Measurements from ENCODE around the gene ZNF79. TPM values are rescaled to one million over a fixed set of nuclear protein-coding genes. Genes with fewer than 3 reads are reported as not detected.

ZNF79 gene
- total and polyA plus RNA-seq, 9 of the 15 experiments (the other 6 are each of a cell fraction or from before 2014, with no cell fraction given) = 0.62 to 7.0 (median 4.1) TPM

DNA sequence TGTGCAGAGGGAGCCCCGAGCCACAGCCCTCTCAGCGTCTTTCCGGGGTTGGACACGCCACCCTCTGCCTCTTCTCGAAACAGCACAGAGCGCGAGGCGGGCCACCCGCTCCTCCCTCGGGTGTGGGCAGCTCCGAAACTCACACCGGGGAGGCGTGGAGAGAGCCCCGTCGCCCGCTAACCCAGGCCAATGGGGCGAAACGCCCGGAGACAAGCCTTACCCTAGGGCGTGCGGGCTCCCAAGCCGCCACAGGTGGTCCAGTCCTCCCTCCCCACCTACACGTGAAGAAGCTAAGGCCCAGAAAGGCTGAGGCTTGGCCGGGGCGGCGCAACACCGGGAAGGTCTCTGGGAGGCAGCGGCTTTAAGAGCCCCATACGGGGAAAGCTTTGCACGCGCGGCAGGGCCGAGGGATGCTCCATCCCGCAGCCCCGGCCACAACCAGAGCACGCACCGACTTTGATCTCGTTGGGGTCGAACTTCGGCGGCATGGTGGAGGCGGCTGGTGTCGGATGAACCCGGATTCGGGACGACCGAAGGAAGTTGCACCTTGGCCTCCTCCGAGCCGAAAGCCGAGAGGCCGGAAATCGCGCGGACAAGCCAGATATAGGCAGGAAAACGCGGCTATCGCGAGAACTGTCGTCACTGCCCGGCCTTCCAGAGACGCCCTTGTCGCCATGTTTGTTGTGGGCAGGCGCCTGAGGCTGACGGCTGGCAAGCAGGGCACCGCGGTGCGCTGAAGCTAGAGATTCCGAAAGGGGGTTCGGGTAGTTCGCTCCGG is 26.8 kb downstream of the ZNF79 start, which contains the start of the genes LRSAM1 and RPL12 (continued):
- TF ChIP-seq, protein P1, sequence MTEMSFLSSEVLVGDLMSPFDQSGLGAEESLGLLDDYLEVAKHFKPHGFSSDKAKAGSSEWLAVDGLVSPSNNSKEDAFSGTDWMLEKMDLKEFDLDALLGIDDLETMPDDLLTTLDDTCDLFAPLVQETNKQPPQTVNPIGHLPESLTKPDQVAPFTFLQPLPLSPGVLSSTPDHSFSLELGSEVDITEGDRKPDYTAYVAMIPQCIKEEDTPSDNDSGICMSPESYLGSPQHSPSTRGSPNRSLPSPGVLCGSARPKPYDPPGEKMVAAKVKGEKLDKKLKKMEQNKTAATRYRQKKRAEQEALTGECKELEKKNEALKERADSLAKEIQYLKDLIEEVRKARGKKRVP (CRISPR knock-in tag; IDR thresholded peaks at IDR 0.05) = 0 out of 2 replicates have a peak, but pooled peaks have one; percentile 28
- TF ChIP-seq PHF21A (IDR thresholded peaks at IDR 0.05; ENCODE audit: borderline replicate concordance, low read depth) = 0 out of 2 replicates have a peak, but pooled peaks have one; percentile 29
- no peak for TF ChIP-seq ZNF699 (CRISPR knock-in tag; IDR thresholded peaks at IDR 0.05; ENCODE audit: insufficient replicate concordance)
- TF ChIP-seq ARID2 (IDR thresholded peaks at IDR 0.05) = 0 out of 2 replicates have a peak, but pooled peaks have one; percentile 6
- no peak for TF ChIP-seq SRSF3 (IDR thresholded peaks at IDR 0.05; ENCODE audit: insufficient read depth, low read length)
- TF ChIP-seq, protein P2, sequence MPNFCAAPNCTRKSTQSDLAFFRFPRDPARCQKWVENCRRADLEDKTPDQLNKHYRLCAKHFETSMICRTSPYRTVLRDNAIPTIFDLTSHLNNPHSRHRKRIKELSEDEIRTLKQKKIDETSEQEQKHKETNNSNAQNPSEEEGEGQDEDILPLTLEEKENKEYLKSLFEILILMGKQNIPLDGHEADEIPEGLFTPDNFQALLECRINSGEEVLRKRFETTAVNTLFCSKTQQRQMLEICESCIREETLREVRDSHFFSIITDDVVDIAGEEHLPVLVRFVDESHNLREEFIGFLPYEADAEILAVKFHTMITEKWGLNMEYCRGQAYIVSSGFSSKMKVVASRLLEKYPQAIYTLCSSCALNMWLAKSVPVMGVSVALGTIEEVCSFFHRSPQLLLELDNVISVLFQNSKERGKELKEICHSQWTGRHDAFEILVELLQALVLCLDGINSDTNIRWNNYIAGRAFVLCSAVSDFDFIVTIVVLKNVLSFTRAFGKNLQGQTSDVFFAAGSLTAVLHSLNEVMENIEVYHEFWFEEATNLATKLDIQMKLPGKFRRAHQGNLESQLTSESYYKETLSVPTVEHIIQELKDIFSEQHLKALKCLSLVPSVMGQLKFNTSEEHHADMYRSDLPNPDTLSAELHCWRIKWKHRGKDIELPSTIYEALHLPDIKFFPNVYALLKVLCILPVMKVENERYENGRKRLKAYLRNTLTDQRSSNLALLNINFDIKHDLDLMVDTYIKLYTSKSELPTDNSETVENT (CRISPR knock-in tag; IDR thresholded peaks at IDR 0.05) = peak; percentile 93
- peak; percentile 98 for TF ChIP-seq TAF9B (IDR thresholded peaks at IDR 0.05; ENCODE audit: partially characterized antibody)
- TF ChIP-seq, protein P3, sequence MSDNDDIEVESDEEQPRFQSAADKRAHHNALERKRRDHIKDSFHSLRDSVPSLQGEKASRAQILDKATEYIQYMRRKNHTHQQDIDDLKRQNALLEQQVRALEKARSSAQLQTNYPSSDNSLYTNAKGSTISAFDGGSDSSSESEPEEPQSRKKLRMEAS (CRISPR knock-in tag; IDR thresholded peaks at IDR 0.05) = peak; percentile 75
- no peak for TF ChIP-seq KAT2B (IDR thresholded peaks at IDR 0.05; ENCODE audit: low read depth, low read length)
- no peak for TF ChIP-seq MEF2A (IDR thresholded peaks at IDR 0.05; ENCODE audit: control insufficient read depth, low read depth, low read length)
- TF ChIP-seq MBD2 (IDR thresholded peaks at IDR 0.05; ENCODE audit: borderline replicate concordance, low read depth) = peak; percentile 91
- TF ChIP-seq, protein P4, sequence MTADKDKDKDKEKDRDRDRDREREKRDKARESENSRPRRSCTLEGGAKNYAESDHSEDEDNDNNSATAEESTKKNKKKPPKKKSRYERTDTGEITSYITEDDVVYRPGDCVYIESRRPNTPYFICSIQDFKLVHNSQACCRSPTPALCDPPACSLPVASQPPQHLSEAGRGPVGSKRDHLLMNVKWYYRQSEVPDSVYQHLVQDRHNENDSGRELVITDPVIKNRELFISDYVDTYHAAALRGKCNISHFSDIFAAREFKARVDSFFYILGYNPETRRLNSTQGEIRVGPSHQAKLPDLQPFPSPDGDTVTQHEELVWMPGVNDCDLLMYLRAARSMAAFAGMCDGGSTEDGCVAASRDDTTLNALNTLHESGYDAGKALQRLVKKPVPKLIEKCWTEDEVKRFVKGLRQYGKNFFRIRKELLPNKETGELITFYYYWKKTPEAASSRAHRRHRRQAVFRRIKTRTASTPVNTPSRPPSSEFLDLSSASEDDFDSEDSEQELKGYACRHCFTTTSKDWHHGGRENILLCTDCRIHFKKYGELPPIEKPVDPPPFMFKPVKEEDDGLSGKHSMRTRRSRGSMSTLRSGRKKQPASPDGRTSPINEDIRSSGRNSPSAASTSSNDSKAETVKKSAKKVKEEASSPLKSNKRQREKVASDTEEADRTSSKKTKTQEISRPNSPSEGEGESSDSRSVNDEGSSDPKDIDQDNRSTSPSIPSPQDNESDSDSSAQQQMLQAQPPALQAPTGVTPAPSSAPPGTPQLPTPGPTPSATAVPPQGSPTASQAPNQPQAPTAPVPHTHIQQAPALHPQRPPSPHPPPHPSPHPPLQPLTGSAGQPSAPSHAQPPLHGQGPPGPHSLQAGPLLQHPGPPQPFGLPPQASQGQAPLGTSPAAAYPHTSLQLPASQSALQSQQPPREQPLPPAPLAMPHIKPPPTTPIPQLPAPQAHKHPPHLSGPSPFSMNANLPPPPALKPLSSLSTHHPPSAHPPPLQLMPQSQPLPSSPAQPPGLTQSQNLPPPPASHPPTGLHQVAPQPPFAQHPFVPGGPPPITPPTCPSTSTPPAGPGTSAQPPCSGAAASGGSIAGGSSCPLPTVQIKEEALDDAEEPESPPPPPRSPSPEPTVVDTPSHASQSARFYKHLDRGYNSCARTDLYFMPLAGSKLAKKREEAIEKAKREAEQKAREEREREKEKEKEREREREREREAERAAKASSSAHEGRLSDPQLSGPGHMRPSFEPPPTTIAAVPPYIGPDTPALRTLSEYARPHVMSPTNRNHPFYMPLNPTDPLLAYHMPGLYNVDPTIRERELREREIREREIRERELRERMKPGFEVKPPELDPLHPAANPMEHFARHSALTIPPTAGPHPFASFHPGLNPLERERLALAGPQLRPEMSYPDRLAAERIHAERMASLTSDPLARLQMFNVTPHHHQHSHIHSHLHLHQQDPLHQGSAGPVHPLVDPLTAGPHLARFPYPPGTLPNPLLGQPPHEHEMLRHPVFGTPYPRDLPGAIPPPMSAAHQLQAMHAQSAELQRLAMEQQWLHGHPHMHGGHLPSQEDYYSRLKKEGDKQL (CRISPR knock-in tag; IDR thresholded peaks at IDR 0.05; ENCODE audit: borderline replicate concordance) = no peak
- no peak for TF ChIP-seq BCOR (IDR thresholded peaks at IDR 0.05)
- TF ChIP-seq TGIF2 (CRISPR knock-in tag; IDR thresholded peaks at IDR 0.05) = no peak
- no peak for TF ChIP-seq ZNF316 (IDR thresholded peaks at IDR 0.05)
- 0 out of 2 replicates have a peak, but pooled peaks have one; percentile 31 for TF ChIP-seq FOXK1 (CRISPR knock-in tag; IDR thresholded peaks at IDR 0.05; ENCODE audit: borderline replicate concordance)
- 0 out of 2 replicates have a peak, but pooled peaks have one; percentile 15 for TF ChIP-seq EGR1 (conservative IDR thresholded peaks at IDR 0.05)
- TF ChIP-seq KDM5B (IDR thresholded peaks at IDR 0.05; ENCODE audit: insufficient replicate concordance, low read depth, low read length) = peak; percentile 100
- TF ChIP-seq ELF1 (tag; IDR thresholded peaks at IDR 0.05) = peak; percentile 89
